K562 (cell line): ENCODE results near the gene EML6. TPM values are rescaled to one million over a fixed set of nuclear protein-coding genes. Genes with fewer than 3 reads are reported as not detected.

ENCODE experiments used
- ATAC-seq: fragments of 200-7000 bp; cut with Tn5 transposase; 3 replicates; pipeline ENCODE4 v1.9.1; 2020; ENCODE audit warnings: moderate library complexity
- BruUV-seq: library from RNA; stranded (reverse); fragments of 400-500 nt; replicated peaks from 2 replicates; lab custom pipeline; 2021; lab: Mats Ljungman, UMichigan
- CTCF ChIA-PET: fragments of 300-600 bp; formaldehyde crosslinking; extraction: SDS; loops from one replicate; lab custom pipeline; 2021; ENCODE audit warnings: low intra/inter-chr PET ratio; lab: Yijun Ruan, JAX
- POLR2A ChIA-PET: fragments of 300-600, 350-650 bp; sonication (Branson Sonifier 250); formaldehyde crosslinking; extraction: SDS; loops from one replicate; lab custom pipeline; 2021; ENCODE audit warnings: antibody characterized with exemption, inconsistent platforms; lab: Yijun Ruan, JAX
- DNase-seq, 4 experiments: peaks; one replicate each; pipeline versions ENCODE4 v3.0.0 to v3.0.0-alpha.2; 2011 to 2018; ENCODE audit warnings: low spot score in 3 of 4, mixed read lengths in 3 of 4; ENCODE audit errors: extremely low read depth in 1 of 4
- FAIRE-seq: peaks from 2 replicates; lab custom pipeline; 2011; peaks lifted over from hg19 to GRCh38; lab: Jason Lieb, UNC
- H2AFZ ChIP-seq: 2 replicates; pipeline ENCODE4 v1.6.0; 2011; ENCODE audit warnings: low read depth, low read length, control low read depth, inconsistent platforms
- H3K27ac ChIP-seq: fragments of 200-600 bp; 3 replicates; pipeline ENCODE4 v1.8.0; 2011; ENCODE audit warnings: low read depth, mild to moderate bottlenecking, control low read depth, inconsistent platforms, low read length, moderate library complexity, mixed read lengths; ENCODE audit errors: extremely low read depth
- H3K27me3 ChIP-seq, 2 experiments: fragments of 300-600 bp in 1 of 2; 2 replicates in 1 of 2; 3 replicates in 1 of 2; pipeline versions ENCODE4 v1.6.0 to v1.8.0; 2011; ENCODE audit warnings: inconsistent platforms in 2 of 2, low read length in 2 of 2, mild to moderate bottlenecking in 1 of 2, mixed read lengths in 1 of 2, moderate library complexity in 1 of 2; ENCODE audit not compliant: control insufficient read depth in 2 of 2, insufficient read depth in 2 of 2
- H3K36me3 ChIP-seq: fragments of 300-600 bp; 3 replicates; pipeline ENCODE4 v1.8.0; 2011; ENCODE audit warnings: mild to moderate bottlenecking, low read length, inconsistent platforms; ENCODE audit not compliant: control insufficient read depth, insufficient read depth
- H3K4me1 ChIP-seq, 2 experiments: fragments of 200-600 bp in 1 of 2; replicated peaks in 1 of 2; 2 replicates in 1 of 2; 3 replicates in 1 of 2; pipeline versions ENCODE4 v1.5.1 to v1.8.0; 2011; ENCODE audit warnings: inconsistent platforms in 2 of 2, low read length in 2 of 2, mild to moderate bottlenecking in 1 of 2, mixed read lengths in 1 of 2, moderate library complexity in 1 of 2; ENCODE audit not compliant: control insufficient read depth in 2 of 2, insufficient read depth in 2 of 2
- H3K4me2 ChIP-seq: 2 replicates; pipeline ENCODE4 v1.6.1; 2011; ENCODE audit warnings: low read length, control low read depth, inconsistent platforms, mixed read lengths; ENCODE audit not compliant: insufficient read depth
- H3K4me3 ChIP-seq: fragments of 200-600 bp; sonication (generic), shearing (Covaris generic); 2 replicates; pipeline ENCODE4 v1.5.1; 2016; ENCODE audit warnings: control low read depth, inconsistent platforms
- H3K79me2 ChIP-seq: fragments of 200-600 bp; 3 replicates; pipeline ENCODE4 v1.8.0; 2011; ENCODE audit warnings: low read length, inconsistent platforms; ENCODE audit not compliant: control insufficient read depth, insufficient read depth
- H3K9ac ChIP-seq, 2 experiments: 2 replicates each; pipeline versions ENCODE4 v1.6.0 to v1.6.1; 2011; ENCODE audit warnings: low read depth in 2 of 2, low read length in 2 of 2, control low read depth in 1 of 2, inconsistent platforms in 1 of 2, mild to moderate bottlenecking in 1 of 2, mixed read lengths in 1 of 2; ENCODE audit not compliant: insufficient read depth in 1 of 2
- H3K9me1 ChIP-seq: one replicate; pipeline ENCODE4 v1.6.0; 2011; ENCODE audit warnings: inconsistent platforms, mild to moderate bottlenecking, low read length, moderate library complexity; ENCODE audit not compliant: control insufficient read depth, insufficient read depth
- H3K9me3 ChIP-seq: replicated peaks from 2 replicates; pipeline ENCODE4 v1.5.1; 2011; ENCODE audit warnings: low read depth, low read length, inconsistent platforms; ENCODE audit not compliant: control insufficient read depth, insufficient read depth
- H4K20me1 ChIP-seq: replicated peaks from 2 replicates; pipeline ENCODE4 v1.6.1; 2011; ENCODE audit warnings: low read length, inconsistent platforms, mixed read lengths; ENCODE audit not compliant: control insufficient read depth, insufficient read depth
- ELF2 ChIP-seq: fragments of 250-450 bp; sonication (Bioruptor Pico); IDR thresholded peaks from 2 replicates; pipeline ENCODE4 v1.5.0; 2021; ENCODE audit warnings: mild to moderate bottlenecking
- GATAD2B ChIP-seq: fragments of 450-650 bp; IDR thresholded peaks from 2 replicates; pipeline ENCODE4 v1.6.1; 2017; ENCODE audit warnings: mild to moderate bottlenecking, borderline replicate concordance
- HMGXB4 ChIP-seq: sonication (generic); formaldehyde crosslinking; IDR thresholded peaks from 2 replicates; pipeline ENCODE4 v1.8.1; 2023; ENCODE audit warnings: mild to moderate bottlenecking, missing genetic modification reagents
- YY1 ChIP-seq, 3 experiments: IDR thresholded peaks; 2 replicates each; pipeline ENCODE4 v1.6.1; 2011; ENCODE audit warnings: low read length in 2 of 3, mild to moderate bottlenecking in 2 of 3, moderate library complexity in 2 of 3, borderline replicate concordance in 1 of 3, control low read depth in 1 of 3, low read depth in 1 of 3; ENCODE audit not compliant: insufficient read depth in 3 of 3, insufficient replicate concordance in 2 of 3, control insufficient read depth in 1 of 3, insufficient read length in 1 of 3; ENCODE audit errors: extremely low read depth in 1 of 3
- ZNF384 ChIP-seq: IDR thresholded peaks from 2 replicates; pipeline ENCODE4 v1.6.1; 2012; ENCODE audit warnings: low read depth, low read length, improper control_type of control experiment
- WGBS: fragments of 100-300 bp; shearing (Covaris generic); methylation state at CpG from one replicate; pipeline ENCODE4 v1.1.6; 2016; ENCODE audit warnings: low coverage, mixed read lengths; ENCODE audit not compliant: insufficient coverage; ENCODE audit errors: missing lambda C conversion rate; 5-methylcytosine and 5-hydroxymethylcytosine counted together
- in situ Hi-C: fragments of 300-500 bp; cut with MboI; formaldehyde crosslinking; loops from 4 replicates; pipeline ENCODE4 v1.15.0; 2018; ENCODE audit warnings: inconsistent platforms, mixed read lengths
- intact Hi-C: fragments of 100-400 bp; cut with micrococcal nuclease; formaldehyde crosslinking; loops from 2 replicates; pipeline ENCODE4 v1.14.2; 2022
- polyA plus RNA-seq, 8 experiments: library from polyadenylated mRNA; depleted of rRNA in 4 of 8; stranded (reverse) in 5 of 8; unstranded in 3 of 8; fragments of >200 nt; fragmentation: Nextera tagmentation in 2 of 8; fragmentation: Illumina TruSeq in 1 of 8; extraction: Ambion mirVana in 2 of 8; extraction: Trizol in 1 of 8; gene quantifications; 2 replicates each; pipeline versions ENCODE4 v1.2.1 to v1.2.3, GENCODE V29; 2011 to 2014; ENCODE audit warnings: inconsistent platforms in 1 of 8, missing spikeins in 1 of 8
- total RNA-seq, 7 experiments: library from RNA; depleted of rRNA in 6 of 7; stranded (reverse); fragments of >200 nt in 6 of 7; fragmentation: Illumina TruSeq in 2 of 7; extraction: Trizol in 2 of 7; gene quantifications; 2 replicates each; pipeline versions ENCODE4 v1.2.1 to v1.2.3, GENCODE V29; 2011 to 2021; ENCODE audit warnings: low replicate concordance in 1 of 7

Gene EML6
- total and polyA plus RNA-seq, 9 of the 15 experiments (the other 6 are each of a cell fraction or from before 2014, with no cell fraction given) = 0.07 to 0.56 (median 0.25) TPM

GRCh38 chr2:54859997-54860701 lies 136.7 kb downstream of the EML6 start:
- no TSS peak for BruUV-seq
- DNase-seq (no peak), FAIRE-seq (no peak), ATAC-seq (no peak)
- 1% methylated on average over 7 of the region's 7 CpGs for WGBS
- Histone ChIP-seq H3K27ac (no peak overlapping the region), H3K4me1 (no peaks in the 10 kb centered on the region), H4K20me1 (no peaks in the 10 kb centered on the region), H3K9me1 (no peaks in the 10 kb centered on the region), H3K79me2 (no peaks in the 10 kb centered on the region), H3K36me3 (no peaks in the 10 kb centered on the region), H3K27me3 (peaks cover 7 to 11% of the 10 kb centered on the region in 2 experiments; a peak in 4 of 5 replicates), H3K9ac (no peak overlapping the region), H3K4me3 (no peak overlapping the region), H2AFZ (no peak overlapping the region), H3K9me3 (no peaks in the 10 kb centered on the region), H3K4me2 (no peak overlapping the region)
- TF ChIP-seq ELF2 (no peak), YY1 (IDR thresholded peaks at IDR 0.05; ENCODE audit: borderline replicate concordance in 1 of 3, control insufficient read depth in 1 of 3, extremely low read depth in 1 of 3, insufficient read depth in 3 of 3, insufficient read length in 1 of 3, insufficient replicate concordance in 2 of 3, low read depth in 1 of 3, low read length in 2 of 3) (no peak), GATAD2B (no peak)
- CTCF ChIA-PET = no interaction called here
- intact Hi-C loops (no loop called here), in situ Hi-C loops (no loop called here)
- POLR2A ChIA-PET = interaction anchor here (0.7 to 1.6 kb wide), 2 partner anchors 16 to 21 kb away, joined by 3 to 8 read pairs; no protein-coding TSS in a partner anchor

DNA sequence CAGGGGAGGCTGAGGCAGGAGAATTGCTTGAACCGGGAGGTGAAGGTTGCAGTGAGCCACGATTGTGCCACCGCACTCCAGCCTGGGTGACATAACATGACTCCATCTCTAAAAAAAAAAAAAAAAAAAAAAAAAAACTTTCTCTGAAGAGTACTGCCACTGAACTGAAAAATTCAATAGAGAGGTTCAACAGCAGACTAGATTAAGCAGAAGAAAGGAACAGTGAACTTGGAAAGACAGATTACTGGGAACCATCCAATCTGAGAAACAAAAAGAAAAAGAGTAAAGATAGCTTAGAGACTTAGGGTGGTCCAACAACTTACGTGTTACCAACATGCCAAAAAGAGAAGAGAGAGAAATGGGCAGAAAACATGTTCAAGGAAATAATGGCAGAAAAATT lies 138.8 kb downstream of the EML6 start:
- Histone ChIP-seq H3K36me3 (no peaks in the 10 kb centered on the region), H3K9me1 (no peaks in the 10 kb centered on the region), H3K27ac (no peak overlapping the region), H3K9me3 (no peaks in the 10 kb centered on the region), H3K79me2 (no peaks in the 10 kb centered on the region), H3K27me3 (peaks cover 7 to 10% of the 10 kb centered on the region in 2 experiments; a peak in 4 of 5 replicates), H3K4me1 (no peaks in the 10 kb centered on the region), H2AFZ (no peak overlapping the region), H4K20me1 (no peaks in the 10 kb centered on the region), H3K9ac (no peak overlapping the region), H3K4me3 (no peak overlapping the region), H3K4me2 (no peak overlapping the region)
- TF ChIP-seq ZNF384 (peak; percentile 27; the same call in 1 of the 2 replicates), HMGXB4 (no peak)
- DNase-seq (no peak), ATAC-seq (no peak), FAIRE-seq (no peak)
- POLR2A ChIA-PET = interaction anchor here (1.3 kb wide), 1 partner anchor 14 kb away, joined by 3 read pairs; no protein-coding TSS in a partner anchor
- BruUV-seq = no TSS peak
- CTCF ChIA-PET = no interaction called here
- 2% methylated on average over 4 of the region's 4 CpGs for WGBS
- in situ Hi-C loops = no loop called here
- intact Hi-C loops = no loop called here
